HepG2 (cell line): ENCODE results near the gene ATP1B2. TPM values are rescaled to one million over a fixed set of nuclear protein-coding genes. Genes with fewer than 3 reads are reported as not detected.

ENCODE experiments used
- ATAC-seq: fragments of 200-7000 bp; cut with Tn5 transposase; 3 replicates; pipeline ENCODE4 v1.9.1; 2020; ENCODE audit warnings: mild to moderate bottlenecking, moderate library complexity
- BruUV-seq: library from RNA; stranded (reverse); fragments of 400-500 nt; replicated peaks from 2 replicates; lab custom pipeline; 2021; lab: Mats Ljungman, UMichigan
- CTCF ChIA-PET: fragments of 300-600 bp; formaldehyde crosslinking; extraction: SDS; loops from one replicate; lab custom pipeline; 2021; ENCODE audit warnings: low total read pairs, inconsistent platforms, low intra/inter-chr PET ratio; lab: Yijun Ruan, JAX
- POLR2A ChIA-PET: fragments of 350-600 bp; sonication (Branson Sonifier 250); formaldehyde crosslinking; loops from one replicate; lab custom pipeline; 2020; ENCODE audit warnings: antibody characterized with exemption, inconsistent platforms; lab: Yijun Ruan, JAX
- DNase-seq: peaks from one replicate; pipeline ENCODE4 v3.0.0-alpha.2; 2015; ENCODE audit warnings: low spot score
- FAIRE-seq: peaks from 3 replicates; lab custom pipeline; 2011; peaks lifted over from hg19 to GRCh38; lab: Jason Lieb, UNC
- H2AFZ ChIP-seq: one replicate; pipeline ENCODE4 v1.6.1; 2011; ENCODE audit warnings: low read length, inconsistent platforms
- H3K27ac ChIP-seq: fragments of 300-600 bp; 3 replicates; pipeline ENCODE4 v1.8.0; 2011; ENCODE audit warnings: mixed run types, mild to moderate bottlenecking, mixed read lengths, low read length, inconsistent platforms; ENCODE audit not compliant: insufficient read depth; ENCODE audit errors: extremely low read length
- H3K27me3 ChIP-seq, 2 experiments: fragments of 200-600 bp in 1 of 2; 2 replicates in 1 of 2; 3 replicates in 1 of 2; pipeline versions ENCODE4 v1.6.0 to v1.8.0; 2011; ENCODE audit warnings: low read length in 2 of 2, mild to moderate bottlenecking in 2 of 2, moderate library complexity in 2 of 2, inconsistent platforms in 1 of 2; ENCODE audit not compliant: insufficient read depth in 2 of 2, control insufficient read depth in 1 of 2
- H3K36me3 ChIP-seq, 2 experiments: fragments of 200-600 bp in 1 of 2; replicated peaks in 1 of 2; 2 replicates in 1 of 2; 3 replicates in 1 of 2; pipeline versions ENCODE4 v1.5.1 to v1.8.0; 2011; ENCODE audit warnings: low read length in 2 of 2, inconsistent platforms in 1 of 2; ENCODE audit not compliant: insufficient read depth in 2 of 2, control insufficient read depth in 1 of 2
- H3K4me1 ChIP-seq: 2 replicates; pipeline ENCODE4 v1.5.1; 2012; ENCODE audit warnings: low read length, inconsistent platforms; ENCODE audit not compliant: insufficient read depth
- H3K4me2 ChIP-seq: 2 replicates; pipeline ENCODE4 v1.6.0; 2011; ENCODE audit warnings: low read depth, low read length, inconsistent platforms
- H3K4me3 ChIP-seq, 3 experiments: fragments of 200-600 bp in 1 of 3; sonication (generic), shearing (Covaris generic) in 1 of 3; replicated peaks in 1 of 3; 2 replicates each; pipeline ENCODE4 v1.5.1; 2011 to 2016; ENCODE audit warnings: low read length in 3 of 3, inconsistent platforms in 2 of 3, low read depth in 2 of 3, mild to moderate bottlenecking in 2 of 3, control low read depth in 1 of 3, mixed read lengths in 1 of 3; ENCODE audit not compliant: insufficient read depth in 1 of 3
- H3K79me2 ChIP-seq: one replicate; pipeline ENCODE4 v1.6.1; 2011; ENCODE audit warnings: low read length, inconsistent platforms; ENCODE audit not compliant: insufficient read depth
- H3K9ac ChIP-seq: 2 replicates; pipeline ENCODE4 v1.6.0; 2011; ENCODE audit warnings: mild to moderate bottlenecking, low read depth, low read length, inconsistent platforms; ENCODE audit not compliant: insufficient read depth
- H3K9me3 ChIP-seq: 2 replicates; pipeline ENCODE4 v1.5.1; 2012; ENCODE audit warnings: mild to moderate bottlenecking, low read length
- H4K20me1 ChIP-seq: 2 replicates; pipeline ENCODE4 v1.6.0; 2011; ENCODE audit warnings: inconsistent platforms, mild to moderate bottlenecking, low read length, moderate library complexity; ENCODE audit not compliant: insufficient read depth
- ETV5 ChIP-seq: IDR thresholded peaks from 2 replicates; pipeline ENCODE4 v1.6.1; 2018; ENCODE audit warnings: missing biosample characterization, missing genetic modification reagents, inconsistent platforms, borderline replicate concordance
- MEIS2 ChIP-seq: sonication (generic); formaldehyde crosslinking; IDR thresholded peaks from 2 replicates; pipeline ENCODE4 v1.9.0; 2021; ENCODE audit warnings: mild to moderate bottlenecking, missing genetic modification reagents
- TARDBP ChIP-seq: sonication (generic); formaldehyde crosslinking; IDR thresholded peaks from 2 replicates; pipeline ENCODE4 v1.8.0; 2022; ENCODE audit warnings: mild to moderate bottlenecking, missing genetic modification reagents
- WGBS: methylation state at CpG from one replicate; pipeline ENCODE4 v1.1.6; 2017; ENCODE audit warnings: low lambda C conversion rate; 5-methylcytosine and 5-hydroxymethylcytosine counted together
- in situ Hi-C: cut with HindIII; loops from 2 replicates; pipeline ENCODE4 v1.10.0; 2017; ENCODE audit warnings: low pct_unique_long_range_greater_than_20kb; ENCODE audit not compliant: extremely low pct_ligation_motif_present
- intact Hi-C: fragments of 100-400 bp; cut with micrococcal nuclease; formaldehyde crosslinking; loops from one replicate; pipeline ENCODE4 v1.10.0; 2022; ENCODE audit not compliant: unreplicated experiment
- polyA plus RNA-seq, 8 experiments: library from polyadenylated mRNA; depleted of rRNA in 3 of 8; stranded (reverse) in 7 of 8; unstranded in 1 of 8; fragments of >200 nt; fragmentation: Illumina TruSeq in 4 of 8; extraction: Trizol in 4 of 8; gene quantifications; 2 replicates each; pipeline versions ENCODE4 v1.2.1 to v1.2.3, GENCODE V29; 2011 to 2016; ENCODE audit warnings: low read depth in 4 of 8, missing spikeins in 1 of 8, mixed read lengths in 1 of 8; ENCODE audit not compliant: insufficient read depth in 1 of 8
- total RNA-seq, 5 experiments: library from RNA; depleted of rRNA; stranded (reverse); fragments of >200 nt; fragmentation: Illumina TruSeq; extraction: Trizol; gene quantifications; 2 replicates each; pipeline ENCODE4 v1.2.3, GENCODE V29; 2016; ENCODE audit warnings: low read depth in 1 of 5
- TF ChIP-seq, protein P1 (sequence below): sonication (generic); formaldehyde crosslinking; IDR thresholded peaks from 2 replicates; pipeline ENCODE4 v1.4.0; 2020; ENCODE audit warnings: mild to moderate bottlenecking, missing genetic modification reagents

Gene ATP1B2
- total and polyA plus RNA-seq, 2 of the 13 experiments (the other 11 are each of a cell fraction or from before 2014, with no cell fraction given) = not detected

DNA sequence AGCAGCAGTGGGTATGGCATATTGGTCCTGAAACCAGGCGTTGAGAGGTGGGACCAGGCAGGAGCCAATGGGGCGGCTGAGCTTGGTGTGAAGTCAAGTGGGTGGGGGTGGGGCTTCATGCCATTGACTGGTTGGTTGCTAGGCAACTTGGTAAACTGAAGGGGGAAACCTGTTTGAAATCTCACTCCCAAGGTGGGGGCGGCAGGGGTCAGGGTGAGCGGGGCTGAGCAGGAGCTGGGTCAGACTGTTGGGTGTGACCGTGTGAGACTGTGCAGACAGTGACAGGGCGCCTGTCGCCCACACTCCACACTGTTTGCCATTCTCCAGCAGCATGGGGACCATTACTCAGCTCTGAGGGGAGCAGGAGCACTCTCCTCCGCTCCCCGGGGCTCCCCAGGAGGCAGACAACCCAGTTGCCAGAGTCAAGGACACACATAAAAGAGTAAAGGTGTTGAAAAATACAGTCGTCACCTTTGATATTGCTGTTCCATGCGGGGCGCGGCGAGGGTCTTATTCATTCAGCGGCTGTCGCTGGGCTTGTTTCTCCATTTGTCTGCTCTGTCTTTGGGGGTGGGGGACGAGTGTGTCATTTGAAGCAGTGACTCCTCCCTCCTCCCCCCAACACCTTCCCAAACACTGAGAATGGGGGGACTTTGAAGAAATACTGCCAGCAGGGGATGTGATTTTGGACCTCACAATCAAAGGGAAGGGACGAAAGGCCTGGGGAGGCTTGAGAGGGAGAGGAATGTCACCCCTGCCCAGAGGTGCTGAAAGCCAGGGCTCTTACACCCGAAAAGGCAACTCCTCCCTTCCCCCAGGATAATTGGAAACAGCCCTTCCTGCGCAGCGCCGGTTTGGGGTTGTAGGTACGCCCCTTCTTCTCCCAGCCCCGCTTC, 53.1 kb downstream of the ATP1B2 start:
- H3K36me3 ChIP-seq = peaks cover 0 to 4% of the 10 kb centered on the region in 2 experiments; a peak in 3 of 5 replicates
- no TSS peak for BruUV-seq
- CTCF ChIA-PET = no interaction called here
- H3K4me1 ChIP-seq = peaks cover 6% of the 10 kb centered on the region; the same call in 1 of the 2 replicates
- H4K20me1 ChIP-seq = no peaks in the 10 kb centered on the region
- no peaks in the 10 kb centered on the region for H3K79me2 ChIP-seq
- H2AFZ ChIP-seq = no peak overlapping the region
- peak; percentile 18 for DNase-seq
- H3K4me3 ChIP-seq = no peak overlapping the region
- no peak overlapping the region for H3K9ac ChIP-seq
- no peak for FAIRE-seq
- no peak overlapping the region for H3K27ac ChIP-seq
- in situ Hi-C loops (no loop called here), intact Hi-C loops (no loop called here)
- POLR2A ChIA-PET = no interaction called here
- no peaks in the 10 kb centered on the region for H3K9me3 ChIP-seq
- TF ChIP-seq MEIS2 (CRISPR knock-in tag) (no peak), ETV5 (CRISPR knock-in tag) (no peak), TARDBP (no peak)
- TF ChIP-seq, protein P1, sequence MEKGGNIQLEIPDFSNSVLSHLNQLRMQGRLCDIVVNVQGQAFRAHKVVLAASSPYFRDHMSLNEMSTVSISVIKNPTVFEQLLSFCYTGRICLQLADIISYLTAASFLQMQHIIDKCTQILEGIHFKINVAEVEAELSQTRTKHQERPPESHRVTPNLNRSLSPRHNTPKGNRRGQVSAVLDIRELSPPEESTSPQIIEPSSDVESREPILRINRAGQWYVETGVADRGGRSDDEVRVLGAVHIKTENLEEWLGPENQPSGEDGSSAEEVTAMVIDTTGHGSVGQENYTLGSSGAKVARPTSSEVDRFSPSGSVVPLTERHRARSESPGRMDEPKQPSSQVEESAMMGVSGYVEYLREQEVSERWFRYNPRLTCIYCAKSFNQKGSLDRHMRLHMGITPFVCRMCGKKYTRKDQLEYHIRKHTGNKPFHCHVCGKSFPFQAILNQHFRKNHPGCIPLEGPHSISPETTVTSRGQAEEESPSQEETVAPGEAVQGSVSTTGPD (CRISPR knock-in tag) = no peak
- H3K4me2 ChIP-seq = no peak overlapping the region
- peaks cover 8 to 41% of the 10 kb centered on the region in 2 experiments for H3K27me3 ChIP-seq
- ATAC-seq = peak; percentile 26; the same call in 2 of the 3 replicates
- 93% methylated on average over 23 of the region's 24 CpGs for whole genome bisulfite sequencing
